A172 (cell line): ENCODE measurements around the gene MYOD1. TPM values are rescaled to one million over a fixed set of nuclear protein-coding genes. Genes with fewer than 3 reads are reported as not detected.

Experiments used
- DNase-seq: peaks from one replicate; pipeline ENCODE4 v3.0.0-alpha.2; 2015; ENCODE audit warnings: low spot score
- total RNA-seq: library from RNA; depleted of rRNA; stranded (reverse); fragments of >200 nt; shearing (Covaris generic); gene quantifications from 2 replicates; pipeline ENCODE4 v1.2.3, GENCODE V29; 2014; rRNA removed

MYOD1 gene
- total RNA-seq: not detected in 2 replicates

- no peak for DNase-seq
These were observed at the start of gene MYOD1 for GRCh38 chr11:17719028-17719937. TSS of gene MYOD1 (plus strand) at chr11:17719571. CDS start at chr11:17719783, 212 bp downstream.

DNA sequence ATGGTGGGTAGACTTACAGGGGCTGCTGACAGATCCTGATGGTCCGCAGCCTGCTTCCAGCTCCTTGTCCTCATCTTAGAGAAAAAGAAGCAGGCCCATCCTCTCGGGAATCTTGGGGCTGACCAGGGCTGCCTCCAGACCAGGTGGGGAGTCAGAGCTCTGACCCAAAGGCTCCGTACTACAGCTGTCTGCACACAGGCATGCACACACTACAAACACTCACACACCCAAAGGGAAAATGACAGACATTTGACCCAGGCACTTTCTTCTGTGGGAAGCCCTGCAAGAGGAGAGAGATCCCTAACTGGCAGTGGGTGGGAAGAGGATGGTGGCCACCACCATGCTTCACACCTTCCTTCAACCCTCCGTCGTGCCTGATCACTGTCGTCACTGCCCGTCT lies 46.9 kb upstream of the MYOD1 start:
- DNase-seq: no peak

DNA sequence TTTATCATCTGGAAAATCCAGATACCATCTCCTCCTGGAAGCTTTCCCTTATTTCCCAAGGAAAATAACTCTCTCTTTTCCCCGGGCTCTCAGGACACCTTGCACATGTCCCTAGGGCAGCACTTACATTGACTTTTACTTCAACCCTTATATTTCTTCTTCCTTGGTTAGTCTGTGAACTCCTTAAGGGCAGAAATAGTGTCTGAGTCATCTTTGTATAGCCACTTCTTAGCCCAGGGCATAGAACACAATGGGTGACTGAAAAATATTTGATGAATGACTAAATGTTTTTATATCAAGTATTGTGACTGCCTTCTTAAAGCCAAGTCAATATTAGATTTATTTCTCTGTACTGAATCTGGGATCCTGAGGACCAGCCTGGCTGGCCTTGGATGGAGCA lies 45.4 kb upstream of the MYOD1 start:
- DNase-seq: peak; percentile 55

GRCh38 chr11:17682848-17683247 lies 36.5 kb upstream of the MYOD1 start:
- DNase-seq: no peak

DNA sequence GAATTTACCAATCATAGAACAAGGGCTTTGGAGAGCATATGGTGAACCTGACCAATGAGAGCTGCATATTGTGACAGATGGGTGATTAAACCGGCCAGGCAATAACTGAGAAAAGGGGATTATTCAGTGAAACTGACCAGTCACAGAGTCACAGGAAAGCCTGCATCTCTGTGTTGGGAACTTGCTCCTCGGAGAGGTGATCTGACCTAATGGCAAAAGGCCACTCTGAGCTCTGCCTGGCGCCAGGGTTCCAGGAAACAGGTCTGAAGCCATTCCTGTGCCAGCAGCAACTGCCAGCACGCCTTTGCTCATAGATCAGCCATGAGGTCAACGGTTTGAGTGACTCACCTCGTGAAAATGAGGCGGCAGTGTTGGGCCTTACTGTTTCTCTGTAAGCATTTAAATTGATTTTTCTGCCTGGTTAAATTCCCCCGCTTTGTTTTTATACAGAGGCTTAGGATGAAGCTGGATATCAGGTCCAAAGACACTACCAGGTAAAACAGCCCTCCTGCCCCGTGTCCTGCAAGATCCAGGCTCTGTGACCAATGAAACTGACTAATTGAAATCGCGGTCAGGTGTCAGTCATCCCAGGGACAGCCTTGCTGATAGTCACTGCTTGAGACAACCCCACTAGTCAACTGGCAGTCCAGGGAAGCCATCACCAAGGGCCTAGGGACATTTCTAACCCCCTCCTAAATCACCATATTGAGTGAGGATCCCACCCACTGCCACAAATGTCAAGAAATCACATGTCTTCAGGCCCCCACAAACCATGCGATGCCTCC lies 35.8 kb upstream of the MYOD1 start:
- peak; percentile 92 for DNase-seq

DNA sequence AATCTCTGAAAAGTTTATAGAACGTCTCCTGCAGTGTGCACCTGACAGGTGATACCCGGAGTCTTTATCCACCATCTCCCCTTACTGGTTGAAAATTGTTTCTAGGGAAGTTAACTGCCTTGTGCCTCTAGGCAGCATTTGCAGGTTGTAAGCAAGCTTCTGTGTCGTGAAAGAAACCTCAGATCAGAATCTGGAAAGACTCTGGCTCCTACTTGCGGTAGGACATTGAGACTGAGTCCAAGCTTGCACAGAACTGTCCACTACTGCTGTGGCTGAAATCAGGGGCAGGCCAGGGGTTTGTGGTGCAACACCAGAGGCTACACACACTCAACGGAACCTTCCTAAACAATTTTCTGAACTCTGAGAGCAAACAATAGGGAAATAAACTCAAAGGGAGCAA lies 34.8 kb upstream of the MYOD1 start:
- DNase-seq: no peak

DNA sequence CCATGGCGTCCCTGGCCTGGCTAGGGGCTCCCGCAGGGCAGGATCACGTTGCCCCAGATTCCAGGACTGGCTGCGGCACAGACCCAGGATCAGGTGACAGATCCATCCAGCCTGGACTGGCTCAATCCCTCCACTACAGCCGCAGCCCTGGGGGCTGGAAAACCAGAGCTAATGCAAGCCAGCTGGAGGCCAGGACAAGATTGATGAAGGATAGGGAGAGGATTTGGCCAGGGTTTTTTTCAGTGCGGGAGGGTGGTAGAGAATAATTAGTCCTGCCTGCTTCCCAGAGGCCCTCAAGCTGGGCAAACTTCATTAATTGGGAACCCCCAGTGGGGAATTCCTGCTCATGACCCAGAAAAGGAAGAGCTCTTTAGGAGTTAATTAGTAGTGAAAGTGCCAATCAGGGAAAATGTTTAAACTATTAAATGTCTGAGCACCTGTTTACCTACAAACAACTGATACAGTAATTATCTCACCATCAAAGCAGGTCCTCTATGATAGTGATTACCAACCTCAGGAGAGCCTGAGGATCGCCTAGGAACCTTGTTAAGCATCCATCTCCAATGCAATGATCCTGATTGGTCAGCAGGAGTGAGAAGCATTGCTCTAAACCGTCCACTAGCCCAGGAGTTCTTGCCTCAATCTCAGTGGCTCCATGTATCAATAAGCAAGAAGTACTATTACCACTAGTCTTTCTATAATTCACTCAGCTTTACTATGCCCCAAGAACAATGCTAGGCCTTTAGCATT lies 33.0 kb upstream of the MYOD1 start:
- no peak for DNase-seq

- DNase-seq: no peak
These were observed 31.3 kb upstream of the MYOD1 start for GRCh38 chr11:17687946-17688670.

DNA sequence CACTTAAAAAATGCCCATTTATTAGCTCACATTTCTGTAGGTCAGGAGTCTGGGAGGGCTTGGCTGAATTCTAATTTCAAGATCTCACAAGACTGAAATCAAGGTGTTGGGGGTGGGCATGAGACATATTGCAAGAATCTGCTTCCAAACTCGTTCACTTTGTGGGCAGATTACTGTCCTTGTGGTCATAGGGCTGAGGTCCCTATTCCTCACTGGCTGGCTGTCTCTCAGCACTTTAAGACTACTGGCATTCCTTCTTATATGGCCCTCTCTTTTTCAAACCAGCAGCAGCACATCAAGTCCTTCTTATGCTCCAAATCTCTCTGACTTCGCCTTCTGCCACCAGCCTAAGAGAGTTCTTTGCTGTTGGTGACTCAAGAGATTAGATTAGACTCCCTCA lies 27.8 kb upstream of the MYOD1 start:
- DNase-seq: no peak

- no peak for DNase-seq
These were observed 27.4 kb upstream of the MYOD1 start for GRCh38 chr11:17691976-17692375.

- DNase-seq: no peak
These were observed 26.4 kb upstream of the MYOD1 start for GRCh38 chr11:17692931-17693330.

DNA sequence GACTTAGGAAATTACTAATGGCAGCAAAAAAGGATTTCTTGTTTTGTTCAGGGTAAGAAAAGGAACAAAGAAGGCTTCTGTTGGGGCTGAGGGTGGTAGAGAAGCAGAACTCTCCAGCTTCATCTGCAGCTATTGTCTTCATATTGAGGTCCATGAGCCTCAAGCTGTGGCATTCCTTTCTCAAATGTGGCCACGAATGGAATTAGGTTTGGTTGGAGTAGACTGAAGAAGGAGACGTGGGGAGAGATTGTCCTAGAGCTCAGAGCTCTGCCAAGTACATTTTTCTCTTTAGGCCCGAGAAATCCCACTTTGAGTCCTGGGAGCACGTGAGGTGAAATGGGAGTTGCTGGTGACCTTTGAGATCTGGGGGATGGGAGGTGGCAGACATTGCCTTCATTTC lies 25.8 kb upstream of the MYOD1 start:
- DNase-seq: no peak

DNA sequence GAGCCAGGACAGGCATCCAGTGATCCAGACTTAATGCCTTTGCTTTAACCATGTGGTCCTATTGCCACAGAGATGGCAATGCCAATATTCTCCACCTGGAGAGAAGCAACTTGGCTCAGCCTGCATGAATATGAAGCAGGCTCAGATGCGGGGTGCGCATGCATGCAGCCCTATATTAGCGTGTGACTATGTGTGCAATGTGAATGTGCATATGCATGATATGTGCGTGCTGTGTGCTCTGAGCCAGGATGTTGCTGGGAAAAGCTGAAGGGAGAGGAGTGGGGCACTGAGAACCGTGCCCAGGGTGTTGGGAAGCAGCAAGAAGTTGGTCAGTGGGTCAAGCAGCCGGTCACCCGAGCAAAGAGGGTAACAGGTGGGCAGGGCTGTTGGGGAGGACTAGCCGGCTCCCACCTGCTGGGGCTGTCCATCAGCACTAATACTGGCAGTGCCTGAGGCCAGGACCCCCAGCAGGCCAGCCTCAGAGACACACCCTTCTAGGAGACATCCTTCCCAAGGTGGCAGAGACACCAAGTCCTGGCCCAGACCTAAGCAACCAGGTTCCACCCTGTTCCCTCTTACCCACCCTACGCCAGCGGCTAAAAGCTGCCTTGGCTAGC lies 24.8 kb upstream of the MYOD1 start:
- no peak for DNase-seq

DNA sequence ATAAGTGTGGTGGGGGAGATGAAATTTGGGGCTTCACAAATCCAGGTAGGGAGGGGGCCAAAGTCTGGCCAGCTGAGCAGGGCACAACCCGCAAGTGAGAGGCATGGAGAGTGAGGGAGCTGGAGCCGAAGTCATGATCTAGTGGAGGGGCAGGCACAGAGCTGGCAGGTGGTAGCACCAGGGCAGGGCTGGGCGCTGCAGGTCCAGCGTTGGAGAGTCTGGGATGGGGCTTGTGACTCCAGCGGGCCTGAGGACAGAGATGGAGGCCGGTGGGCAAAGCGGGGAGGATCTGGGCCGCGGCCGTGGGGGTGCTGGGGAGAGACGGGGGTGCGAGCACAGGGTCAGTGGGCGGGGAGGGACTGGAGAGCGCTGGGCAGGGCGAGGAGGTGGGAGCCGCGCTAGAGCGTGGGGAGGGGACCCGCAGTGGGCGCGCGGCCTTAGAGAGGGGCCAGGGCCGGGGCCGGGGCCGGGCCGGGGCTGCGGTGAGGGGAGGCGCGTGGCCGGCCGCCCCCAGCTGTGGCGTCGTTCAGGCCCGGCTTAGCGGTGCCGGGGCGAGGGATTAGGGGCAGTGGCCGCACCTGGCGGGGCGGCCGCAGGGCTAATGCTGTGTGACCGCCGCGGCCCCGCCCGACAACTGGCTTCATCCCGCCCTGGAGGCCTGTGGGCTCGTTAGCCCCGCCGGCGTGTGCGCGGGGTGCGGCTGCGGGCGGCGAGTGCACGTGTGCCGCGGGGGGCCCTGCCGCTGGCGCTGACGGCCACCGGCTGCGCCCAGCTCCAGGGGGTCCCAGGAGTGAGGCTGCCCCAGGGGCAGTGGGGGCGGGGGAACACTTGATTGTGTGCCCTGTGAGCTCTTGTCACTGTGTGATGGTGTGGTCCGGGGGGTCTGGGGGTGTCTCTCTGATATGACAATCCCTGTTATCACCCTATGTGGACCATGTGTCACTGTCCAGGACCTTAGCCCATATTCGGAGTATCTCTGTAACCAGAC lies 23.6 kb upstream of the MYOD1 start:
- no peak for DNase-seq

DNA sequence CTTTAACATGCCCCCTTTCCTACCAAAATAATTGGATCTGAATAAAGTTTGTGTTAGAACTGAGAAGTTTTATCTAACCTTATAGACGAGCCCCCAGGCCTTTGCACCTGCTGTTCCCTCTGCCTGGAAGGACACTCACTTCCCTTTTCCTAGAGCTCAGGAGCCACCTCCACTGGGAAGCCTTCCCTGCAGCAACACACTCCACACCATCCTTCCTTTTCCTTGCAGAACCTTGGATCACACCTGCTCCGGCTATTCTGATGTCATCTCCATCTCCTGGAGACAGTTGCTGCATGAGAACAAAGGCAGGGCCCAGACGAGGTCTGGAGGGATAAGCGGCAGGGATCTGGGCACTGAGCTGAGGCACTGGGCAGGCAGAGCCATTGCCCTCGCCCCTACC lies 22.6 kb upstream of the MYOD1 start:
- DNase-seq: no peak

GRCh38 chr11:17697175-17697949 lies 22.0 kb upstream of the MYOD1 start:
- no peak for DNase-seq

DNA sequence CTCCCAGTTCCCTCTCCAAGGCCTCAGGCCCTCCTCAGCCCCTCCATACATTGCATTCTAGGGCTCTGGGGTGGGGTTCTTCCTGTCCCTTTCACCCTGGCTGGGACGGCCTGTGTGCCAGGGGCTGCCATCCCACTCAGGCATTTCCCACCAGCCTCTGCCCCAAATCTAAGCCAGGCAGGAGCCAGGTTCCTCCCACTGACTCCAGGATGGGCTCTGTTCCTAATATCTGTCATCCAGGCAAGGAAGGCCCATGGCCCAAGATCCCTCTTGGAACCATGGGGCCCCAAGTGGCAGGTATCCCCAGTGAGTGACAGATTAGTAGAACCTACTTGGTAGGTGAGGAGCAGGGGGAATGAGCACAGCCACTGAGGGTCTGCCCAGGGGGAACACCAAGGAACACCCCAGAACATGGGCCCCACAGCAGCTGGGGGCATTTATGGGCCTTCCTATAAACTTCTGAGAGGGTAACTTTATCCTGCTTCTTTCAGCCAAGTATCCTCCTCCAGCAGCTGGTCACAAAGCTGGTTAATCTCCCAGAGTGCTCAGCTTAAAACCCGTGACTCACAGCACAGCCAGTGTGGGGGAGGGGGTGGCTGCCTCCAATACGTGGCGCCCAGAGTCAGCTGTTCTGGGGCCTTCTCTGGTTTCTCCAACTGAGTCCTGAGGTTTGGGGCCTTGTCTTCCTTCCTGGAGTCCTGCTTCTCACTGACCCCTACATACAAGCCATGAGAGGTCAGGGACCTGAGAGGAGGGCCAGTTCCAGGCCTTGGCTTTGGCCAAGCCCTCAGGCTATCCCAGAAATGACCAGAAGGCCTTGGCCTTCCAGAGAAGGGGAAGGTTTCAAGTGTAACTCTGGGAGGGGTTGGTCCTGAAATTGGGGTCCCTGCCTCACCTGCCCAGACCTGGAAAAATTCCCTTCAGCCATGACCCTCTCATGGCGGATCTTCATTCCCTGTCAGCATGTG lies 19.9 kb upstream of the MYOD1 start:
- DNase-seq: no peak

DNA sequence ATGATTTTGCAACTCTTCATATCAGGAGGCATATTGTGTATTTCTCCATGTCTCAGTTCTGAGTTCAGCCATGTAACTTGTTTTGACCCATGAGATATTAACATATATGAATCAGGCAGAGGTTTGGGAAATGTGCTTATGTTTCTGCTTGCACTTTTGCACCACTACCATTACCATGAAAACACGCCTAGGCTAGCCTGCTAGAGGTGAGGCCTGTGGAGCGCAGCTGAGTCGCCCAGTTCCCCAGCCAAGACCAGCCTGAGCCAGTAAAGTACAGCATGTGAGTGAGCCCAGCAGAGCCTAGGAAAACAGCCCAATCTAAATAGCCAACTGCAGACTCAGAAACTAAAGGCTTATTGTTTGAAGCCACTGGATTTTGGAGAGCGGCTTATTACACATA lies 18.4 kb upstream of the MYOD1 start:
- DNase-seq: no peak
